GM18907 (cell line): ENCODE measurements around the gene FOXF1.

Source experiments
- ATAC-seq: cut with Tn5 transposase; IDR thresholded peaks from one replicate; pipeline ENCODE4 v1.9.1; 2021; ENCODE audit warnings: mild to moderate bottlenecking, moderate library complexity; ENCODE audit not compliant: unreplicated experiment

FOXF1 gene

DNA sequence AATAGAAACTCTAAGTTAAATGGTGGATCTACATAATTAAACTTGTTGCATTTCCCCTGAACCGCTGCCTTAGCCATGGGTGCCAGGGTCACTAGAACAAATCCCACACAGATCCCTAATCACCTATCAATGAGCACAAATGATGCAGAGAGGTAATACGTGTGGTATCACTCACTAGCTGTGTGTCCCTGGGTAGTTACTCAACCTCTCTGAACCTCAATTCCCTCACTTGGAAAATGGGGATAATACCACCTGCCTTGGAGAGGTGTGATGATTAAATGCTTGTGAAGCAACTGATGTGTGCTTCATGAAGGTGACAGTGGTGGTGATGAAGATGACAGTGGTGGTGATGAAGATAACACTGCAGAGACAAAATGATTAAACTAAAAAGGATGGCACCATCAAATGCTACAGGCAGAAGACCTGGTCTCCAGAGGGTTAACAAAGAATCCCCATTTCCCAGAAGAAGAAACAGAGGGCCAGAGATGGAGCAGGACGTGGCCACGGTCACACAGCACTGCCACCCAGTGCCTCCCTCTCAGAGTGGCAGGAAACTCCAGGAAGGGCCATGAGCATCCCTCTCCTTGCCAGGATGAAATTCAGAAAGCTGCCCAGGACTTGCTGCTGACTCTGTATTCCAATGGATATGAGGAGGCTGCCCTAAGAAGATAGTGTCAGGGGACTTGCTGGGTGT is 17.9 kb upstream of the FOXF1 start:
- no peak for ATAC-seq

DNA sequence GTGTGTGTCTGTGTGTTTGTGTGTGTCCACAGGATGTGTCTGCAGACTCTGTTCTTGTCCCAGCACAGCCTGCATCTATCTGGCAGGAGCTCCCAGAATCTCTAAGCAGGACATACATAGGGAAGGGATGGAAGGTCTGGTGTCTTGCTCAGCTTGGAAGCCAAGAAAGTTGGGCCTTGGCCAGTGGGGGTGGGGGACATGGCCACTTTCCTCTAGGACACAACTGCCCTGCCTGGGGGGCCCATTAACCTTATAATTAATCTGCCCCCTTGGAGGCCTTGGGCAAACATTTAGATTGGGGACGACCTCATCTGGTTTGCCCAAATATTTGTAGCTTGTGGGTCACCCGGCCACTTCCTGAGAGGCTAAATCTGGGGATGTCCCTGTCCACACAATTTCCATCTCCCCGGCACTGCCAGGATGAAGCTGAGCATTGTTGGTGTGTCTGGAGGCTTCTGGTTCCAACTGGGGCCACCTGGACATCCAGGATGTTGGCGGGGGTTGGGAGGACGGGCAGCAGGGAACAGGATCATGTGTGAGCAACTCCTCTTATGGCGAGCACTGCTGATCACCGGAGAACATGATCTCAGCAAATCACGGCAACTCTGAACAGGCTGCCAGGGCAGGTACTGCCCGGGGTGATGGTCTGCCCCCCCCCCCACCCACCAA is 17.2 kb upstream of the FOXF1 start:
- no peak for ATAC-seq

DNA sequence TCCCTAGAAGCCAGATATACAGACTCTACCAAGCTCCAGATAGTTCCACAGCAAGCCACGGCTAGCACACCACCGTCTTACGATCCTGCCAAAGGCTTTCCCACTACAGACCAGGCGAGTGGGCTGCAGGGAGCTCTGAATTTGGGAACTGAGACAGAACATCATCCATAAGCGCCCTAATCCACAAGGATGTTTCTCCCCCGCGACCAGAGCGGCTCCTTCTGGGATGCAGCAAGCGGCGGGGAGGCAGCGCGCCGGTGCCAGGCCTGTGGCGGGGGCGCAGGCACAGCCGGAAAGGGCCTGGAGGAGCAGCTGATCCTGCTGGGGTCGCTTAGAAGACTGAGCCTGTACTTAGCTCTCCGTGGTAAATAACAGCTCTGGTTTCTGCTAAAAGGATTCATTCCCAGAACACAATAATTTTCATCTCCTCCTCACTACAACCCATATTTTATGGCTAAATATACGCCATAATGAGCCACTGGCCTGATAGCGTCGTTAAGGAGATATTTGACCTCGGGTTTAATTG is 16.2 kb upstream of the FOXF1 start:
- ATAC-seq: no peak

DNA sequence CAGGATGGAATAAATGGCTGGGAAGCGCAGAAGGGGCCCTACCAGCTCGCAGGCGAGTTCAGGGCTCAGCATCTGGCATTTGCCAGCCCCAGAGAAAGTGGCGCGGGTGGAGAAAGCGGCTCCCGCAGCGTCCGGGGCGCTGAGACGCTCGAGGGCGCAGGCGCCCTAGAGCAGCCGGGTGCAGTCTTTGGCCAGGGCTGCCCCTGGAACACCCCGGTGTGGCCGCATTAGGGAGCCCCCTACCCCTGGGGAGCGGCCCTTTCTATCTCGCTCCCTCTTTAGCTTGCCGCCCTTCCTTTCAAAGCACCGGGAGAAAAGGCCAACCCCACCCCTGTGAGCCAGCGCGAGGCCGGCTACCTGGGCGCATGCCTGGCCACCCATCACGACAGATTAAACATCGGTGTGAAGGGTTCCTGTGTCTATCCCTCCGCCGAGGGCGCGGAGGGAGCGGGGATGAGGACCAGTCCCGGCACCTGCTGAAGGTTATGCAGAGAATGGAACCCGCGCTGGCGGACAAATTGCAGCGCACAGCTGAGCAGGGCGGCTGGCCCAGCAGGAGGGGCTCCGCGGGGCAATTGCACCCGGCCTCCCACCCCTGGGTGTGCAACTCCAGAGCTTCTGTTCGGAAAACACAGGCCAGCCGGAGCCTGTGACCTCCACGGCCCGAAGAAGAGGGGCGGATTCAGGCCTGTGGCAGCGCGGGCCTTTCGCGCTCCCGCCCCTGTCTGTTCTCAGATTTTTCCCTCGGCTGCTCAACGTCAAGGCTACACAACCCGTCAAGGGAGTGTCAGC is 15.6 kb upstream of the FOXF1 start:
- no peak for ATAC-seq

DNA sequence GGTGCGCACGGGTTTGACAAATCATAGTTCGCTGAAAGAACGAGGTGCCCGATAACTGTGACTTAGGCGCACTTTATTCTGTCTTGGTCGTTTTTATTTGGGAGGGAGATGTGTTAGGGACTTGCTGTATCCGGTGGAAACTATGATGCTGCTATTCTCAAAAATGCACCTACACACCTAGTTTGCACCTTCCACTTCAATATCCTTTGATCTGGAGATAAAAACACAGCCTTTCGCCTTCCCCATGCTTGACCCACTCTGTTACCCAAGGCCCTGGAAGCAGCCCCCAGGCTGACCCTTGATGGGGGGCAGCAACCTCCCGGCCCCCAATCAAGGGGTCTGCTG is 15.0 kb upstream of the FOXF1 start:
- no peak for ATAC-seq

DNA sequence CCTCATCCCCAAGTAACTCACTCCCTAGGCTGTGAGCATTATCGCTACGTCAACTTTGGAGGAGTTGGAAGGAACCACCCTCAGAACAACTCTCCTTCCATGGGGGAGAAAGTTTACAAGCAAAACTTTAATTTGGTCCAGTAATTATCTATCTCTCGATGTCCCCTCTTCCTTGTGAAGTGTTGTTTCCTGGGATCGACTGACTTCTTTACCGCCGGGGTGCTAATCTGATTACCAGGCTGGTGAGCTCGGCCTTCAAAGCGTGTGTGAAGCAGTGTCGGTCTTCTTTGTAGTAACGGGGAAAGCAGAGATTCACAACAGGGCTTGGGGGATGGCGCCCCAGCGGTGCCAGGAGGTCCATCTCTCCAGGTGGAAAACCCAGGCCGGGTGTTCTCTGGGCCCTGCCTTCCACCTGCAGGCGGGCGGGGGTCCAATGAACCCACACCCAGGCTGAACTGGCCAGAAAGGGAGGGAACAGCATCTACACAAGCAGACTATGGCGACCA is 14.5 kb upstream of the FOXF1 start:
- ATAC-seq: no peak

DNA sequence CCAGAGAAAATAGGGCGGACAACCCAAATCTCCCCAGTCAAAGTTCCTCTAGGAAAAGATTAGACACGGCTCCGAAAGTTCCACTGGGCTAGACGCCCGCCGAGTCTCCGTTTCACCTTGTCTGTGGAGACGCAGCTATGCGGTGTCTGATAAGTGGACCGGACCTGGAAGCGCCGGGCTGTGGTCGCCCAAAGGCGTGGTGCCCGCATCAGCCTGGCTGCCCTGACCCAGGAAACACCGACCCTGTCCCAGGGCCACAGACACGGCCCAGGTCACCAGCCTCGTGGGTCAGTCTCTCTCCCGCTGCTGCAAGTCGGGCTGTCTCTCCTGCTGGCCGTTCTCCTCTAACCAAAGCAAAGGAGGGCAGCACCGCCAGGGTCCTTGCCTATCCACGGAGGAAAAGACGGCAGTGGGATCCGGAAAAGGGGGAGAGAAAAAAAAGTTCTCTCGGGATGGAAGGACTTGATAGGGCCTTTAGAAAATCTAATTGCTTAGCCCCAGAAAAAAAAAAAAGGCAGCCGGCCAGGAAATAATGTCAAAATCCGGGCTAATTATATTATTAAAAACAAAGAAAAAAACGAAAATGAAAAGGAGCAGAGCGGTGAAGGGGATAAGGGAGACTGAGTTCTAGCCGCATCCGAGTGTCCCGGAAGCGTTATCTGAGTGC is 13.9 kb upstream of the FOXF1 start:
- ATAC-seq: no peak

DNA sequence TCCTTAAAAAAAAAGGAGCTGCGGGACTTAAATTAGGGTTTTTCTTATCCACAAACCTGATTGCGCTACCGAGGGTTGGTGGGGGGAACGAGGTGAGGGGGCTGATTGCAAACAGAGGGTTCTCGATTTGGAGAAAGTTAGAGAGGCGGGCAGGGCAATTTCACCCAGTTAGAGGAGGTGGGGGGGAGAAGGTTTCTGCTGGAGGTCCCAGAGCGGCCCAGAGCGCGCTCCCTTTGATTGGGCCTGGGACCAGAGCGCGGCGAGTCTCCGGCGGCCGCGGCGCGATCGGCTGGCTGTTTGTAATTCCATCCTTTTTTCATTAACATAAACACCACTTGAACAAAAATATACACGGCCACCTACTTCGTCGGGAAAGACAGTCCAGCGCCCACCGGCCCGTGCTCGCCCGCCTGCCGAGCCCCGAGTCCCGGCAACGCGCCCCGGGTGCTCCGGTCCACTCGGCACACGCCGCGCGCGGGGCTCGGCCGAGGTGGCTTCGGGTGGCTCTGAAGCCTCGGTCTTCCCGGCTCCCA is 13.3 kb upstream of the FOXF1 start:
- no peak for ATAC-seq

DNA sequence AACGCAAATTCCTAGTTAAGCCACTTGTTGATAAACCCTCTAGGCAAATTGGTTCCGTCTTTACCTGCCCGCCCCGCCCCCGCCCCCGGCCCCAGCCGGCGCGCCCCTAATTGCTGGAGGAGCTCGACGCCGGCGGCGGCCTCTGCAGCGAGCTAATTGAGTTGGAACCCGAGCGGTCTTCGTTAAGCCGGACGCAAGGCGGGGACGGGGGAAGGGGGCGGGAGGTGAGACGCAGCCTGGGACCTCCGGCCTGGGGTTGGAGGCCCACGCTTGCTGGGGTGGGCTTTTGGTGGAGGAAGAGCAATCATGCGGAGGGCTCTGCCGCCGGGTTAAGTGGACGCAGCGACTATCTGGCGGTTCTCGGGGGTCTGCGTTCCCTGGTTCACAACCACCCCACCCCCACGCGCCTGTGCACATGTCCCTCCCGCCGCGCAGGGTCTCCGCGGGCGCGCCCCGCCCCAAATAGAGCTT is 12.7 kb upstream of the FOXF1 start:
- no peak for ATAC-seq

DNA sequence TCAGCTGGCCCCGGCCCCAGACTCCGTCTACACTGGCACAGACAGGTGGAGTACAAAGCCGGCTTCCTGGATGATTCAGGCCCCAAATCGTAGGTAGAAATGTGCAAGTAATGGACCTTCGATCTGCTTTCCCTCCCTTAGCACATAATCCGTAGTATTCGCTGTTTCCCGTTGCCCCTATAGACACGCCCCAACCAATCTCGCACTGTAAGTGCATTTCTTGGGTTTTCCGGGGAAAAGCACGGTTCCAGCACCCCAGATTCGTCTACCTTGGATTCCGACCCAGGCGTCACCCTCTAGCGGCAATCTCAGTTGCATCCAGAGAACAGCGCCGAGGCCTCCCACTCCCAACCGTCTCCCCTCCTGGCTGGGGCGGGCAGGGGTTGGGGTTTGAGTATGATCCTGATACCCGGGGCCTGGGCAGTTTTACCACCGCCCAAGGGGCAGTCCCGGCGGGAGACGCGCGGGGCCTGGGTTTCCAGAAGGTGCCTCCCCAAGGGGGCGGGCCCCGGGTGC is 12.1 kb upstream of the FOXF1 start:
- no peak for ATAC-seq

DNA sequence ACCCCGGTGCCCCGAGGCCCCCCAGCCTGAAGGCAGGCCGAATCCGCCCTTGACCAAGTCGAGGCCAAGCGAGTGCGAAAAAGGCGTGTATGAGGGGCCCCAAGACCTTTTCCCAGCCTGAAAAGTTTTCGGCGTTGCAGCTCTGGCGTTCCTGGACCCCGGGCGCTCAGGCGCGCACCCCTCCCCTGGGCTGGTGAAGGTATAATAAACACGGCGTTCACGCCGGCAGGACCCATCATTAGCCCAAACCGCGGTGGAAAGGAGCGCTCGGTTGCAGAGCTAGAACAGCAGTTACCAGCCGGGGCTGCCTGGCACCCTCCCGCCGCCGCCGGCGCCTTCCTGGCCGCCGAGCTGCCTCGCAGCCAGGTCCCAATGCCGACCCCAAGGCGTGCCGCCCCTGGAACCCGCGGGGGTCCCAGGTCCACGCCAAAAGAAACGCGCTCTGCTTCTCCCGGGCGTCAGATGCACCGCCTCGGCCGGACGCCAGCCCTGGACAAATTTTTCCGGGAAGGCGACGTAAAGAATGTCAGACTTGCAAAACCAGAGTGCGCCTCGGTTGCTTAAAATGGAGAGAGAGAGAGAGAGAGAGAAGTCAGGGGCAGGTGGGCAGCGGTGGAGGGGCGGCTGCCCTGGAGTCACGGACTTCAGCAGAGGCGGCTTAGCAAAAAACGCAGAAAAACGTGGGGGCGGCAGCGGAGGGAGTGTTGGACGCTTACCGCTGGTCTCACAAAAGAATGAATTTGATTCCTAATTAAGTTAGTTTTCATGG is 11.5 kb upstream of the FOXF1 start:
- ATAC-seq: no peak

DNA sequence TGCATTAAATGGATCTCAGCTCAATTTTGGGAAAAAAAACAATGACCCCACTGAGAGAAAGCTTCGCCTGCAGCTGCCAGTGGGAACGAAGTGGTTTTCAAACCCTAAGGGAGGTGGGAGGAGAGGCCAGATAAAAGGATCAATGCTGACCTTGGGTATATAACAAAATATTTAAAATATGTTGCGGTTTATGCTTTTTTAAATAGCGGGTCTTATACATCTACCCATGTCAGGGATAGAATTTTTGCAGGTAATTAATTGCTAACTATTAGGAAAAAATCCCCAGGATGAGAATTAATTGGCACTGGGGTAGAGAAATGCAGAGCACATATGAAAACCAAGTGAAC is 10.9 kb upstream of the FOXF1 start:
- ATAC-seq: no peak

DNA sequence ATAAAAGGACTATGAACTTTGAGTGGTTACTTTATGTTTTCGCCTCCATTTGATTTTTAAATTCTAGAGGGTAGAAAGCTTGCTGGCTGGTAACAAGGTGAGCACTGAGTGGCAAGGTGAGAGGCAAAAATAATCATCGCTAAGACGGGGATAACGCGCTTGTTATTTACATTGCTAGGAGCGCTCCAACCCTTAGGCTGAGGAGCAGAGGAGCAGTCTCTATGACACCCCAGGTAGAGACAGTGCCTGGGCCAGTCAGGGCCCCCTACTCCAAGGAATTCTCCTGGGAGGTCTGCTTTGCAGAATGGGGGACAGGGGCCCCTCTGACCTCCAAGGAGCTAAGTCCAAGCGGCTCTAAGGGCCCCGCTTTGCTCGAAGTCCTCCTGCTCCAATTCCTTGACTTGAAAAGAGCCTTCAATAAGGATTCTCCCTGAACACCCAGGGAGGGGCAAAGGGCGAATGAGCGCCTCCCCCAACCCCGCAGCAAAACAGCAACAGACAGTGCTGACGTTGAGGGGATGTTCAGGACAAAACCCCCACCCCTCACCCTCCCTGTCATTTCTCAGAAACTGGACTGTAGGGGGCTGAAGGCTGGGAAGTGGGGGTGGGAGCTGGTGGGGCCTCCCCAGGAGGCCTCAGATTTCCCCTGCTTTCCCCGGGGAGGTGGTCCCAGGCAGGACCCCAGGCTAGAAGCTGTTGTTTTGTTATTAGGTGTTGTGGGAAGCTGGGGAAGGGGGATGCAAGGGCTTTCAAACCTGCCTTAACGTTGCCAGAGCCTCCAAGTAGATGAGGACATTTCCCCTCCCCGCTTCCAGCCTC is 10.2 kb upstream of the FOXF1 start:
- no peak for ATAC-seq

DNA sequence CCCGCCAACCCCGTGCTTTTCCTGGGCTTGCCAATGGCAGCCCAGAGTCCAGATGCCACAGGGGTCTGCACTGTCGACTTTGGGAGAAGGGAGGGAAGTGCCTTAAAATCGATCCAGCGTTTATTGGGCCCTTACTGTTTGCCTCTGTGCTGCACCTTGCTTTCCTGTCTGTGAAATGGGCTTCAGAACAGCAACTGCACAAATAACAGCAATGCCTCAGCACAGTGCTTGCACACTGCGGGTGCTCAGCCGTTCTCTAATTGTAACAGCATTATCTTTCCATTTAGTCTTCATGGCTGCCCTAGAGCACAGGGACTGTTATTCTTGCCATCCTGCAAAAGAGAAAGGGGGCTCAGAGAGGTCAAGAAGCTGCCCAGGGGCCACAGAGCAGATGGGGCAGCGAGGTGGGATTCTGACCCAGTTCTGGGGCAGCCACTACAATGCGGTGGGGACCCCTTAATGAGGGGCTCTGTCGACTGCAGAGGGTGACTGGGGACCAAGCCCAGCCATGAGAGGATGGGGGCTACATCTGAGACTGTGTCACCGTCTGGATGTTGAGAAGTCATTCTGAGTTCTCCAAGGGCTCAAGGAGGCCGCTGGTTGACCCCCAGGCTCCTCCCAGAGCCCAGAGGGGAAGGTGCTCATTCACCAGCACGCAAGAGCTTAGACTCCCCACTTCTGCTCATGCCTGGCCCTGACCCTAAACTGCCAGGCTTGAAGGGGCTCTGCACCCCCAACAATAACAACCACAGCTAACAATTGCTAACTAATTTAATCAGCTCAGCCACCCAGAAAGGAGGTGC is 9.4 kb upstream of the FOXF1 start:
- no peak for ATAC-seq

DNA sequence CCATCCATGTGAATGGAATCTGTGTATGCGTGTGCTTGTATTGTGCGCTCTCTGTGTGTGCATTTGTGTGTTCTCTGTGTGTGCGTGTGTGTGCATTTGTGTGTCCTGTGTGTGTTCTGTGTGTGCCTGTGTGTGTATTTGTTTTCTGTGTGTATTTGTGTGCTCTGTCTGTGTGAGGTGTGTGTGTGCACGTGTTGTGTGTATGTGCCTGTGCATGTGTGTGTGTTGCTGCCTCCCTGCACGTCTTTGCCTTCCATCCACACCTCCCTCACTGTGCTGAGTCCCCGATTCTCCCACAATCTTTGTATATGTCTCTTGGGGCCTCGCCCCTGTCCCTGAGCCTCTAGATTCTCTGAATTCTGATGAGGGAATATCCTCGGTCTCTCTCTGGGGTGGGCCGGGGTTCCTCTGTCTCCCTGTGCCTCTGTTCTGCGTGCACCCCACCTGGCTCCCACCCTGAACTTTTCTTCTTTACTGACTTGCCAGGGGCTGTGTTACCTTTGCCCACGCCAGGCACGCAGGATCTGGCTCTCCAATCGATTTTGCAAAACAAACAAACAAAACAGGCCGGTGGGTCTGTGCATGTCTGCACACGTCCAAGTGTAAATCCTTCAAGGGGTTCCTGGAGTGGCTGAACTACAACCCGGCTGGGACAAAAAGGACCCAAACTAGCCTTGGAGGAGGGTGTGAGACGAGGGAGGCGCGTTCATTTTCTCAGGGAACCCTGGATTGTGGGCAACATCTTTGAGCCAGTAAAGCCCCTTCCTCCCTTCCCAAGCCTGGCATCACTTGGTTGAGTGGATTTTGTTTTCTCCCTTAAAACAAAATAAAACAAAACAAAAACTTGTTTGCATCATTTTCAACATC is 8.1 kb upstream of the FOXF1 start:
- ATAC-seq: no peak

DNA sequence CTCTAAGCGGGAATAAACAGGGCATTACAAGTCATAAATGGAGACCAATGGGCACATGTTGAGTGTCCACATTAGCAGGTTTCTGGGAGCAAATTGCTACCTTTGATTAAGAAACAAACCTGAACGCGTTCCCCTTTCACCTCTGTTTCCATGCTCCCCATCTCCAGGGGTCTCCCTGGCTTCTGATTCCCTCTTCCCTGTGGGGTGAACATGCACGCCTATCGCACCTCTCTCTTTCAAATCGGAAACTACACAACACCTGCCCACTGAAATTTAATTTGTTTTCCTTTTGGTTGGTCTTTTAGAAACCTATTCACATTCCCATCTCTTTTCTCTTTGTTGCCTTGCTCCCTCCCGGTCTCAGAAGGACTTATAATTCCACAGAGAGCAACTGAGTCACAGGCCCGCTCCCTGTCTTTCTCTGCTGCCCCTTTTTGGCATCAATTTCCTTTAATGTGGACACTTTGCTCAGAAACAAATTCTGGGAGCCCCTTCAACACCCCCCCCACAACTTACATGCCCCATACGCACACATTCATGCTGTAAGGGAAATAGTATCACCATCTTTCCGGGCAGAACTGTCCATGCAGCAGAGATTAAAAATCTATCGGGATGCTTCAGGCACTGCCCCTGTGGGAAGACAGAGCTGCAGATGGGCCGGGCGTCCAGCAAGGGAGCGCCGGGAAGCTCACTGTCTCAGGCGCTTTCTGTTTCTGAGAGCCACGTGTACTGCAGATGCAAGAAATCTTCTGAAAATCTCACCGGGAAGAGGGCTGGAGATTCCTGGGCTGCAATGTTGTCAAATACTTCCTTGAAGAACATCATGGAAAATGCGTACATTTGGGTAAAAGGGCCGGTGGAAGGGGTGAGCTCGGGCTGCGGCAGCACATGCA is 7.2 kb upstream of the FOXF1 start:
- ATAC-seq: no peak
